GM12878 (cell line): Measurements from ENCODE around the gene WNK1. TPM values are rescaled to one million over a fixed set of nuclear protein-coding genes. Genes with fewer than 3 reads are reported as not detected.

Experiments used
- ASH2L ChIP-seq: fragments of 300-600, 200-600 bp; sonication (generic); IDR thresholded peaks from 2 replicates; pipeline ENCODE4 v1.6.1; 2017; ENCODE audit warnings: low read depth, mild to moderate bottlenecking, borderline replicate concordance
- BMI1 ChIP-seq: fragments of 450-650 bp; IDR thresholded peaks from 2 replicates; pipeline ENCODE4 v1.6.1; 2016; ENCODE audit warnings: mild to moderate bottlenecking, moderate library complexity, borderline replicate concordance
- CBFB ChIP-seq: IDR thresholded peaks from 2 replicates; pipeline ENCODE4 v1.6.1; 2016; ENCODE audit warnings: antibody characterized with exemption, low read depth
- CEBPB ChIP-seq, 2 experiments: fragments of 150-350 bp in 1 of 2; IDR thresholded peaks; 2 replicates each; pipeline ENCODE4 v1.6.1; 2012 to 2014; ENCODE audit warnings: low read depth in 2 of 2, low read length in 2 of 2, borderline replicate concordance in 1 of 2, inconsistent platforms in 1 of 2
- CREB1 ChIP-seq: IDR thresholded peaks from 2 replicates; pipeline ENCODE4 v1.6.1; 2012; ENCODE audit warnings: low read depth, mild to moderate bottlenecking, inconsistent platforms
- HDAC2 ChIP-seq: fragments of 200-600 bp; sonication (generic); IDR thresholded peaks from 2 replicates; pipeline ENCODE4 v1.6.1; 2017
- HDAC6 ChIP-seq: fragments of 200-600 bp; sonication (generic); IDR thresholded peaks from one replicate; pipeline ENCODE4 v1.8.0; 2017; ENCODE audit warnings: antibody characterized with exemption; ENCODE audit not compliant: unreplicated experiment
- IKZF2 ChIP-seq, 2 experiments: fragments of 450-650 bp; IDR thresholded peaks; 2 replicates each; pipeline ENCODE4 v1.6.1; 2017; ENCODE audit warnings: mild to moderate bottlenecking in 2 of 2, moderate library complexity in 2 of 2
- IRF3 ChIP-seq: fragments of 450-650 bp; IDR thresholded peaks from 2 replicates; pipeline ENCODE4 v1.6.1; 2014; ENCODE audit warnings: mild to moderate bottlenecking
- KDM1A ChIP-seq: fragments of 200-600 bp; sonication (generic); IDR thresholded peaks from 2 replicates; pipeline ENCODE4 v1.6.1; 2016; ENCODE audit warnings: borderline replicate concordance
- MYB ChIP-seq: fragments of 150-350 bp; IDR thresholded peaks from 2 replicates; pipeline ENCODE4 v1.6.1; 2014; ENCODE audit warnings: mild to moderate bottlenecking, low read depth, low read length, borderline replicate concordance
- NR2C1 ChIP-seq: fragments of 450-650 bp; IDR thresholded peaks from 2 replicates; pipeline ENCODE4 v1.6.1; 2017; ENCODE audit warnings: antibody characterized with exemption, mild to moderate bottlenecking, moderate library complexity
- NR2F1 ChIP-seq: fragments of 450-650 bp; conservative IDR thresholded peaks from 2 replicates; pipeline ENCODE4 v1.6.1; 2017; ENCODE audit warnings: mild to moderate bottlenecking
- PAX8 ChIP-seq: fragments of 450-650 bp; IDR thresholded peaks from 2 replicates; pipeline ENCODE4 v1.6.1; 2017; ENCODE audit warnings: mild to moderate bottlenecking, moderate library complexity
- POLR2A ChIP-seq: IDR thresholded peaks from 2 replicates; pipeline ENCODE4 v1.6.1; 2011; ENCODE audit warnings: low read depth, mild to moderate bottlenecking, low read length
- RCOR1 ChIP-seq: conservative IDR thresholded peaks from 2 replicates; pipeline ENCODE4 v1.6.1; 2012; ENCODE audit warnings: low read depth, low read length, improper control_type of control experiment
- RELB ChIP-seq: fragments of 450-650 bp; IDR thresholded peaks from 2 replicates; pipeline ENCODE4 v1.6.1; 2017; ENCODE audit warnings: low read depth, mild to moderate bottlenecking, moderate library complexity
- SKIL ChIP-seq: fragments of 450-650 bp; IDR thresholded peaks from 2 replicates; pipeline ENCODE4 v1.6.1; 2017; ENCODE audit warnings: mild to moderate bottlenecking, low read depth, inconsistent platforms; ENCODE audit not compliant: poor library complexity, severe bottlenecking
- SMC3 ChIP-seq: IDR thresholded peaks from 2 replicates; pipeline ENCODE4 v1.6.1; 2011; ENCODE audit warnings: low read length, improper control_type of control experiment, borderline replicate concordance
- SPI1 ChIP-seq: IDR thresholded peaks from 2 replicates; pipeline ENCODE4 v1.6.1; 2011; ENCODE audit warnings: low read depth, mild to moderate bottlenecking, low read length, moderate library complexity, borderline replicate concordance; ENCODE audit not compliant: insufficient read depth
- SREBF2 ChIP-seq: IDR thresholded peaks from 2 replicates; pipeline ENCODE4 v1.6.1; 2012; ENCODE audit warnings: mild to moderate bottlenecking, low read length
- YBX1 ChIP-seq: fragments of 450-650 bp; IDR thresholded peaks from 2 replicates; pipeline ENCODE4 v1.6.1; 2016; ENCODE audit warnings: antibody characterized with exemption
- ZBTB4 ChIP-seq: fragments of 450-650 bp; formaldehyde crosslinking; IDR thresholded peaks from 2 replicates; pipeline ENCODE4 v1.4.0; 2022; ENCODE audit warnings: mild to moderate bottlenecking, moderate library complexity
- ZNF217 ChIP-seq: fragments of 450-650 bp; IDR thresholded peaks from 2 replicates; pipeline ENCODE4 v1.6.1; 2017; ENCODE audit warnings: antibody characterized with exemption, mild to moderate bottlenecking
- polyA plus RNA-seq, 11 experiments: library from polyadenylated mRNA; depleted of rRNA in 4 of 11; unstranded in 6 of 11; stranded (reverse) in 5 of 11; fragments of >200 nt; fragmentation: Nextera tagmentation in 4 of 11; fragmentation: Illumina TruSeq in 1 of 11; extraction: Ambion mirVana in 4 of 11; extraction: Trizol in 1 of 11; gene quantifications; 1 replicate in 1 of 11; 2 replicates in 10 of 11; pipeline versions ENCODE4 v1.2.1 to v1.2.3, GENCODE V29; 2011 to 2016; ENCODE audit warnings: inconsistent platforms in 2 of 11, missing spikeins in 2 of 11, low read depth in 1 of 11
- total RNA-seq, 4 experiments: library from RNA; depleted of rRNA in 3 of 4; stranded (reverse); fragments of >200 nt in 3 of 4; fragmentation: Illumina TruSeq in 1 of 4; extraction: Trizol in 1 of 4; gene quantifications; 2 replicates each; pipeline versions ENCODE4 v1.2.1 to v1.2.3, GENCODE V29; 2013 to 2021

Gene WNK1
- total and polyA plus RNA-seq, 10 of the 15 experiments (the other 5 are each of a cell fraction or from before 2014, with no cell fraction given) = 9.6 to 151 (median 86.6) TPM

GRCh38 chr12:807041-807735 lies 54.8 kb downstream of the WNK1 start (continued):
- no peak for TF ChIP-seq IRF3
- no peak for TF ChIP-seq CBFB
- TF ChIP-seq SKIL = no peak
- peak; percentile 55; the same call in 1 of the 2 replicates for TF ChIP-seq SPI1
- no peak for TF ChIP-seq HDAC2
- TF ChIP-seq ZBTB4 (CRISPR knock-in tag) = no peak
- no peak for TF ChIP-seq NR2C1
- no peak for TF ChIP-seq POLR2A
- TF ChIP-seq YBX1 = no peak
- TF ChIP-seq NR2F1 = no peak
- TF ChIP-seq CEBPB (IDR thresholded peaks at IDR 0.05; ENCODE audit: borderline replicate concordance in 1 of 2, low read depth in 2 of 2, low read length in 2 of 2) = no peak
- no peak for TF ChIP-seq ASH2L
- no peak for TF ChIP-seq SREBF2
- no peak for TF ChIP-seq PAX8
- TF ChIP-seq KDM1A = no peak
- TF ChIP-seq CREB1 = no peak
- no peak for TF ChIP-seq MYB
- no peak for TF ChIP-seq HDAC6
- TF ChIP-seq IKZF2 (IDR thresholded peaks at IDR 0.05) = peak; percentile 78 to 83
- TF ChIP-seq RELB = peak; percentile 30; the same call in 1 of the 2 replicates
- no peak for TF ChIP-seq ZNF217
- TF ChIP-seq SMC3 = no peak; the same call in 1 of the 2 replicates
- no peak for TF ChIP-seq RCOR1
- TF ChIP-seq BMI1 = no peak
